LNCAP (cell line): Measurements from ENCODE around the gene AGO1.

Source experiments
- CTCF ChIP-seq: fragments of 450-650 bp; IDR thresholded peaks from 2 replicates; pipeline ENCODE4 v1.5.1; 2017; ENCODE audit warnings: mild to moderate bottlenecking

The AGO1 gene

DNA sequence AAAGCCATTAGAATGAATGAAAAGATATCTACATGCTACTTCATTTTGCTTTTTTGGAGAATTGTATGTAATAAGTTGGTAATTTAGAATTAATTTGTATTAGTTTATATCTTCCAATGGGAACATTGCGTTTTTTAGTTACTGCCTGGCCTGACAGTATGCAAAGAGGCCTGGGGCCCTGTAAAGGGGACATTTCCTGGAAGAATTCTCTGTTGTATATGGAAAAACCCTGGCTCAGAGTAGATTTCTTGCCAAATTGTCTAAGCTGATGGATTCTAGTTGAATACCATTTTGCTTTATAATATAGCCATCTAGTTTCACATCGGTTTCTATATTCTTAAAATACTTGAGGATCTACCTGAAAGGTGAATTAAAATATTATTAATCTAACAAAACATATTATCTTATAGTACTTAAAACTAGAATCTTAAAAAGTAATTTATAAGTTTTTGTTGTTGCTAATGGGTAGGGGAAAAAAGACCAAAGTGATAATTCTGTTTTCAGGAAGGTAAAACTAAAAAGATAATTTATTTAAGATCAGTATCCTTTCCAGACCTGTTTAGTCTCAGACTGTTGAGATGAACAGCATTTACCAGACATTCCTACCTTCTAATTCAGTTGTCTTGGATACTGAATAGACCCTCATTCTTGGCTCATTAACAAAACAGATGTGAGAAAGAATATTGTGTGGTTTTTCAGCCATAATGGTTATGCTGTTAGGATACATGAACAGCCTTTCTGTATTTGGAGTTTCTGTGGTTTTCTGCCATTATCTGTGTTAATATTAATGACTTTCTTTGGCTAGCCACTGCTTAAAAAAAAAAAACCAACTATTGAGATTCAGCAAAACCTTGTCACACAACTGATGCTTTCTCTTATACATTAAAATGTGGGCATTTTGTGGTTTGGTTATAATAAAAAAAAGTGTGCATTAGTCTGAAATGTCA lies 52.7 kb downstream of the AGO1 start:
- no peak for TF ChIP-seq CTCF

DNA sequence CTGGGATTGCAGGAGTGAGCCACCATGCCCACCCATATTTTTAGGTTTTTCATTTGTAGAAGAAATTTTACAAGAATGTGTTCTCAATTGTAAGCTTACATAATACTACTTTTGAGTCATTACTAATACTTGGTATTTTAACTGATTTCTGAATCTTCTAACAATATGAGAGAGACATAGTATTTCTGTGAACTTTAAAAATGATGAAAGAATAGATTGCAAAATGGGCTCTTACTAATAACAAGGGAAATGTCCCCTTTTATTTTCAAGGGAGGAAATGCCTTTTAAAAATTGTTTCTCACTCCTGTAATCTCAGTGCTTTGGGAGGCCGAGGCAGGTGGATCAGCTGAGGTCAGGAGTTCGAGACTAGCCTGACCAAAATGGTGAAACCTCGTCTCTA lies 53.8 kb downstream of the AGO1 start:
- no peak for TF ChIP-seq CTCF

DNA sequence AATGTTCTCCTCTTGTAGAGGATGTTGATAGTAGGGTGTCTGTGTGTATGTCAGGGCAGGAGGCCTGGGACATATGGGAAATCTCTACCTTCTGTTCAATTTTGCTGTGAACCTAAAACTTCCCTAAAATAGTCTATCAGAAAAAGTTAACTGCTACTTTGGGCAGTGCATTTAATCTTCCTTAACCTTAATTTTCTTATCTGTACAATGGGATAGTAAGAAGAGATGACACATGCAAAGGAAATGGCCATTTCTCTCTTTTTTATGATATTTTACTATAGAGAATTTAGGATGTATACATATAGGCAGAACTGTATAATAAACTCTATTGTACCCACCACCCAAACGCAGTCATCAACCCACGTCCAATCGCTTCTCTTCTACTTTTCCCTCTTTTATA lies 56.5 kb downstream of the AGO1 start:
- no peak for TF ChIP-seq CTCF

- TF ChIP-seq CTCF = no peak
Observed at GRCh38 chr1:35945327-35945726, 62.3 kb downstream of the AGO1 start.

DNA sequence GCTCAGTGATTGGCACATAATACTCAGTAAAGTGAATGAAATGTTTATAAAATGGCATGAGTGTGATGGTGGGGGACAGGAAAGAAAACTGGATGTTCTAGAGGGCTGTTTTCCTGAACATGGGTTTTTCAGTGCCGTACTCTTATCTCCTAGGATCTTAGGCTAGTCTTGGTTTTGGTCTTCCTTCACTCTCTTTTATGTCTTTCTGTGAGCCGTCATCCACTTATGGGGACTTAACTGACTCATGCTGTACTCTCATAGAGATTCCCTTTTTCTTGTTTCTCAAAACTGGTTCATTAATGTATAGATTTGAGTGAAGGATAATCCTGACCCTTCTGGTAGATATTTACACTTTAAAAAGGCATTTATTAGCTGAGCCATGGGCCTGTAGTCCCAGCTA lies 64.5 kb downstream of the AGO1 start:
- TF ChIP-seq CTCF = no peak

- no peak for TF ChIP-seq CTCF
Observed at GRCh38 chr1:35958558-35958957, 75.5 kb downstream of the AGO1 start.

- no peak for TF ChIP-seq CTCF
Observed at GRCh38 chr1:35959304-35959703, 76.3 kb downstream of the AGO1 start.
